OCI-LY1 (cell line): ENCODE data around the gene ANO2.

Source experiments
- EZH2 ChIP-seq: fragments of 200-600 bp; sonication (generic), shearing (Covaris generic); IDR thresholded peaks from 2 replicates; pipeline ENCODE4 v1.8.0; 2017; ENCODE audit warnings: borderline replicate concordance, mixed run types, mild to moderate bottlenecking, antibody characterized with exemption, low read length, moderate library complexity, mixed read lengths
- TF ChIP-seq, protein P1 (sequence below): fragments of 200-600 bp; sonication (generic), shearing (Covaris generic); IDR thresholded peaks from 2 replicates; pipeline ENCODE4 v1.5.1; 2017; ENCODE audit warnings: mild to moderate bottlenecking, antibody characterized with exemption, low read length, moderate library complexity, mixed read lengths

DNA sequence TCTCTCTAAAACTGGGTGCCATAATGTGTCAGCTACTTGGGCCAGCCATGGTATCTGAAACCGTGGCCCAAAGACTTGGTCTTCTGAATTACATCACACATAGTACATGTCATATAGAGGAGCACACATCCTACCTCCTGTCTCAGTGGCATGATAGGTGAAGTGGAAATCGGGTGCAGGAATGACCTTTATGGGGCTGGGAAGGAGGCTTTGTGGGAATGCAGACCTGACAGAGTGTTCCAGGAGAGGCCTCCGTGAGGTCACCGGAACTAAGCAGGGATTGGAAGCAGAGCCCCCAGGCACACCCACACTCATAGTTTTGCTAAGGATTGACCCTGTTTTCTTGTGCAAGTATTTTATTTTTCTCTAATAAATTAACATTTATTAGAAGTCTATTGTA lies 430.5 kb downstream of the ANO2 start:
- TF ChIP-seq, protein P1, sequence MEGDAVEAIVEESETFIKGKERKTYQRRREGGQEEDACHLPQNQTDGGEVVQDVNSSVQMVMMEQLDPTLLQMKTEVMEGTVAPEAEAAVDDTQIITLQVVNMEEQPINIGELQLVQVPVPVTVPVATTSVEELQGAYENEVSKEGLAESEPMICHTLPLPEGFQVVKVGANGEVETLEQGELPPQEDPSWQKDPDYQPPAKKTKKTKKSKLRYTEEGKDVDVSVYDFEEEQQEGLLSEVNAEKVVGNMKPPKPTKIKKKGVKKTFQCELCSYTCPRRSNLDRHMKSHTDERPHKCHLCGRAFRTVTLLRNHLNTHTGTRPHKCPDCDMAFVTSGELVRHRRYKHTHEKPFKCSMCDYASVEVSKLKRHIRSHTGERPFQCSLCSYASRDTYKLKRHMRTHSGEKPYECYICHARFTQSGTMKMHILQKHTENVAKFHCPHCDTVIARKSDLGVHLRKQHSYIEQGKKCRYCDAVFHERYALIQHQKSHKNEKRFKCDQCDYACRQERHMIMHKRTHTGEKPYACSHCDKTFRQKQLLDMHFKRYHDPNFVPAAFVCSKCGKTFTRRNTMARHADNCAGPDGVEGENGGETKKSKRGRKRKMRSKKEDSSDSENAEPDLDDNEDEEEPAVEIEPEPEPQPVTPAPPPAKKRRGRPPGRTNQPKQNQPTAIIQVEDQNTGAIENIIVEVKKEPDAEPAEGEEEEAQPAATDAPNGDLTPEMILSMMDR, result no peak
- TF ChIP-seq EZH2, result no peak
